Ishikawa (cell line): Measurements from ENCODE around the gene GRIK4.

ENCODE experiments used
- CEBPB ChIP-seq: IDR thresholded peaks from 2 replicates; pipeline ENCODE4 v1.6.1; 2012
- CREB1 ChIP-seq: IDR thresholded peaks from 2 replicates; pipeline ENCODE4 v1.6.1; 2012; ENCODE audit warnings: low read depth
- EGR1 ChIP-seq: IDR thresholded peaks from 2 replicates; pipeline ENCODE4 v1.6.1; 2012
- EP300 ChIP-seq: IDR thresholded peaks from 2 replicates; pipeline ENCODE4 v1.6.1; 2012; ENCODE audit warnings: borderline replicate concordance
- FOXM1 ChIP-seq: IDR thresholded peaks from 2 replicates; pipeline ENCODE4 v1.6.1; 2012; ENCODE audit warnings: low read depth, borderline replicate concordance
- RAD21 ChIP-seq: IDR thresholded peaks from 2 replicates; pipeline ENCODE4 v1.6.1; 2012; ENCODE audit warnings: low read depth
- REST ChIP-seq: IDR thresholded peaks from 2 replicates; pipeline ENCODE4 v1.6.1; 2012; ENCODE audit warnings: low read depth, mild to moderate bottlenecking
- TAF1 ChIP-seq: IDR thresholded peaks from 2 replicates; pipeline ENCODE4 v1.6.1; 2012; ENCODE audit warnings: low read depth, mild to moderate bottlenecking
- TCF12 ChIP-seq: IDR thresholded peaks from 2 replicates; pipeline ENCODE4 v1.6.1; 2012; ENCODE audit warnings: low read depth
- TEAD4 ChIP-seq: IDR thresholded peaks from 2 replicates; pipeline ENCODE4 v1.6.1; 2012
- USF1 ChIP-seq: IDR thresholded peaks from 2 replicates; pipeline ENCODE4 v1.6.1; 2012
- YY1 ChIP-seq: IDR thresholded peaks from 2 replicates; pipeline ENCODE4 v1.6.1; 2012; ENCODE audit warnings: low read depth
- TF ChIP-seq, protein P1 (sequence below): IDR thresholded peaks from 2 replicates; pipeline ENCODE4 v1.6.1; 2012

DNA sequence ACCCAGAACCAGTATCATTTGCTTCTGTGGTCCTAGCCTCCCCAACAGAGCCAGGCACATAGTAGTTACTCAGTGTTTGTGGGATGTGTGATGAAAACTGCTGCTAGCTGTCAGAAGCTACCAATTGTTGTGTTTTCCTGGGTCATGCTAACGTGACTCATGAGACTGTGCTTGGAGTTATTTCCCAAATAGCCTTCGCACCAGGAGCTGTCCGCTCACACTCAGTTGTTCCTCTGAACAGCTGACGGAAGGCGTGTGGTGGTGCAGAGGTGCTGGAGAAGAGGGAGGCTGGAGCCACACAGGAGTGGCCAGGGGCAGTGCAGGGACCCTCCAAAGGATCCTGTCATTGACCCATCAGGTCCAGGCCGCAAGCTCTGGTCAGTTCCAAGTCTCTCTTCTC lies 458.4 kb downstream of the GRIK4 start:
- TF ChIP-seq RAD21 (no peak), CREB1 (no peak), EP300 (no peak), TAF1 (no peak), FOXM1 (no peak), USF1 (no peak), REST (peak; percentile 40; the same call in 1 of the 2 replicates), YY1 (no peak), EGR1 (no peak), TEAD4 (no peak), TCF12 (no peak), CEBPB (no peak)
- TF ChIP-seq, protein P1, sequence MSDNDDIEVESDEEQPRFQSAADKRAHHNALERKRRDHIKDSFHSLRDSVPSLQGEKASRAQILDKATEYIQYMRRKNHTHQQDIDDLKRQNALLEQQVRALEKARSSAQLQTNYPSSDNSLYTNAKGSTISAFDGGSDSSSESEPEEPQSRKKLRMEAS = 0 out of 2 replicates have a peak, but pooled peaks have one; percentile 15
